Thyroid gland (tissue), 4 donors: ENCODE results near the gene LHX8. TPM values are rescaled to one million over a fixed set of nuclear protein-coding genes. Genes with fewer than 3 reads are reported as not detected.
"Not testable (repeated sequence)": the region's sequence is repeated elsewhere in the genome, so short reads cannot be mapped to it uniquely, and the experiment has no call there.

Experiments used
- DNase-seq, 2 donors: peaks; one replicate each; pipeline ENCODE4 v3.0.0-alpha.2; 2019
- H3K27ac ChIP-seq, 3 donors: fragments of 200-600 bp; sonication (generic); 1 replicate in 2 of 3; 2 replicates in 1 of 3; pipeline ENCODE4 v1.5.1; 2016 to 2019; ENCODE audit warnings: mild to moderate bottlenecking in 1 of 3, moderate library complexity in 1 of 3
- H3K27me3 ChIP-seq: fragments of 200-600 bp; sonication (generic); one replicate; pipeline ENCODE4 v1.5.1; 2019
- H3K36me3 ChIP-seq, 2 donors: fragments of 200-600 bp; sonication (generic); one replicate each; pipeline ENCODE4 v1.5.1; 2016 to 2019
- H3K4me1 ChIP-seq, 2 donors: fragments of 200-600 bp; sonication (generic); one replicate each; pipeline ENCODE4 v1.5.1; 2017 to 2019
- H3K4me3 ChIP-seq, 3 donors: fragments of 200-600 bp; sonication (generic); replicated peaks in 1 of 3; 1 replicate in 2 of 3; 2 replicates in 1 of 3; pipeline ENCODE4 v1.5.1; 2016; ENCODE audit warnings: mild to moderate bottlenecking in 1 of 3
- H3K9me3 ChIP-seq: fragments of 200-600 bp; sonication (generic); one replicate; pipeline ENCODE4 v1.5.1; 2017
- POLR2A ChIP-seq, 2 donors: fragments of 450-650 bp; IDR thresholded peaks; one replicate each; pipeline ENCODE4 v1.6.1; 2017; ENCODE audit warnings: antibody characterized with exemption in 2 of 2, mild to moderate bottlenecking in 2 of 2, moderate library complexity in 1 of 2
- WGBS, 2 donors: methylation state at CpG; one replicate each; pipeline ENCODE4 v1.1.5; 2017; 5-methylcytosine and 5-hydroxymethylcytosine counted together
- intact Hi-C: fragments of 100-400 bp; cut with DNase I; formaldehyde crosslinking; loops from one replicate; pipeline ENCODE4 v1.15.1; 2023
- total RNA-seq, 4 donors: library from RNA; depleted of rRNA; stranded (reverse); fragments of >200 nt; gene quantifications; one replicate each; pipeline ENCODE4 v1.2.3, GENCODE V29; 2016
- TF ChIP-seq, protein P1 (sequence below), 6 experiments: fragments of 200-600 bp in 3 of 6; fragments of 450-650 bp in 3 of 6; sonication (generic) in 3 of 6; IDR thresholded peaks; one replicate each; pipeline ENCODE4 v1.5.1; 2016 to 2019; ENCODE audit warnings: antibody characterized with exemption in 6 of 6, mild to moderate bottlenecking in 2 of 6, inconsistent platforms in 1 of 6, moderate library complexity in 1 of 6

Gene LHX8
- total RNA-seq, 4 donors from 2014 or later: 0.22 to 1.9 (median 0.79) TPM; not detected in 1

DNA sequence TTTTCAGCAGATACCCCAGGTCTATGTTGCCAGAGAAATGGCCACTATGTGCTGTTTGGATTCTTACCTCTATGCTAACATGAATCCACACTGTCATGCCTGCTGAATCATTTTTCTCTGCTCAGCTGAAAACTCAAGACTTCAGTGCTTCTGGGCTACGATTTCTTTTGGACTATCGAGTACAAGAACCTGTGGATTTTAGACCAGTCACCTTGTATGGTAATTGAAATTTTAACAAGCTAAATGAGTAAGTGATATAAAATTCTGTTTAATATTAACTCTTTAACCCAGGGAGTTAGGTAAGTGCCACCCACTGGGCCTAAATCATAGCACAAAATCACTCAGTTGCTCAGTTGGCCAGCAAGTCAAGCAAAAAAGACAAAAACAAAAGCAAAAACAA, 35.8 kb downstream of the LHX8 start:
- intact Hi-C loops: no loop called here

GRCh38 chr1:75170981-75171380, 36.8 kb downstream of the LHX8 start:
- intact Hi-C loops: no loop called here
- Histone ChIP-seq H3K27me3 (no peaks in the 10 kb centered on the region), H3K27ac (no peak overlapping the region), H3K4me3 (no peak overlapping the region), H3K4me1 (no peaks in the 10 kb centered on the region), H3K36me3 (no peaks in the 10 kb centered on the region), H3K9me3 (no peaks in the 10 kb centered on the region)
- no peak for TF ChIP-seq POLR2A (IDR thresholded peaks at IDR 0.05)
- TF ChIP-seq, protein P1, sequence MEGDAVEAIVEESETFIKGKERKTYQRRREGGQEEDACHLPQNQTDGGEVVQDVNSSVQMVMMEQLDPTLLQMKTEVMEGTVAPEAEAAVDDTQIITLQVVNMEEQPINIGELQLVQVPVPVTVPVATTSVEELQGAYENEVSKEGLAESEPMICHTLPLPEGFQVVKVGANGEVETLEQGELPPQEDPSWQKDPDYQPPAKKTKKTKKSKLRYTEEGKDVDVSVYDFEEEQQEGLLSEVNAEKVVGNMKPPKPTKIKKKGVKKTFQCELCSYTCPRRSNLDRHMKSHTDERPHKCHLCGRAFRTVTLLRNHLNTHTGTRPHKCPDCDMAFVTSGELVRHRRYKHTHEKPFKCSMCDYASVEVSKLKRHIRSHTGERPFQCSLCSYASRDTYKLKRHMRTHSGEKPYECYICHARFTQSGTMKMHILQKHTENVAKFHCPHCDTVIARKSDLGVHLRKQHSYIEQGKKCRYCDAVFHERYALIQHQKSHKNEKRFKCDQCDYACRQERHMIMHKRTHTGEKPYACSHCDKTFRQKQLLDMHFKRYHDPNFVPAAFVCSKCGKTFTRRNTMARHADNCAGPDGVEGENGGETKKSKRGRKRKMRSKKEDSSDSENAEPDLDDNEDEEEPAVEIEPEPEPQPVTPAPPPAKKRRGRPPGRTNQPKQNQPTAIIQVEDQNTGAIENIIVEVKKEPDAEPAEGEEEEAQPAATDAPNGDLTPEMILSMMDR (IDR thresholded peaks at IDR 0.05): no peak
- DNase-seq: no peak
- WGBS, 2 donors: 76 to 85% methylated on average over 2 of the region's 2 CpGs

More for the DNA sequence above, 35.8 kb downstream of the LHX8 start:
- no peak for TF ChIP-seq POLR2A (IDR thresholded peaks at IDR 0.05)
- TF ChIP-seq, protein P1 (IDR thresholded peaks at IDR 0.05): no peak
- DNase-seq: no peak
- H3K4me1 ChIP-seq: no peaks in the 10 kb centered on the region
- H3K36me3 ChIP-seq: no peaks in the 10 kb centered on the region
- H3K27ac ChIP-seq: no peak overlapping the region
- no peaks in the 10 kb centered on the region for H3K9me3 ChIP-seq
- no peaks in the 10 kb centered on the region for H3K27me3 ChIP-seq
- 91 to 93% methylated on average over 2 of the region's 2 CpGs for WGBS, 2 donors
- H3K4me3 ChIP-seq: no peak overlapping the region

DNA sequence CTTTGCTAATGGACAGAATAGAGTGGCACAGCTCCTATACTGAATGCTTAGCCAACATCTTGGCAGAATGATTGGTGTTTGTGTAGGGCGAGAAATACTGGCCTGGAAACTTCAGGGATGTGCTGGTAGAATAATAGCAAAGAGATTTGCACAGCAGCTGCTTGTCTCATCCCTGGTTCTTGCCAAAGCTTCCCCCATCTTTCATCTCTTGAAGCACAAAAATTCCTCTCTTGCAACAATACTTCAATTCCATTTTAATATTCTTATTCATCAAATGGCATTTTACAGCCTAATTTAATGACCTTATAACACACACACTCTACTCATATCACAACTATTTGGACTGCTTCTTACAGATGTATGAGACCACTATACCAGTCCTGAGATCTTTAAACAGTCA, 37.7 kb downstream of the LHX8 start:
- Histone ChIP-seq H3K4me1 (no peaks in the 10 kb centered on the region), H3K27ac (no peak overlapping the region), H3K36me3 (no peaks in the 10 kb centered on the region), H3K4me3 (no peak overlapping the region), H3K27me3 (no peaks in the 10 kb centered on the region), H3K9me3 (no peaks in the 10 kb centered on the region)
- WGBS, 2 donors: 82 to 84% methylated on average over 1 of the region's 1 CpG
- TF ChIP-seq POLR2A (IDR thresholded peaks at IDR 0.05): no peak
- TF ChIP-seq, protein P1 (IDR thresholded peaks at IDR 0.05): no peak
- intact Hi-C loops: no loop called here
- DNase-seq: no peak

DNA sequence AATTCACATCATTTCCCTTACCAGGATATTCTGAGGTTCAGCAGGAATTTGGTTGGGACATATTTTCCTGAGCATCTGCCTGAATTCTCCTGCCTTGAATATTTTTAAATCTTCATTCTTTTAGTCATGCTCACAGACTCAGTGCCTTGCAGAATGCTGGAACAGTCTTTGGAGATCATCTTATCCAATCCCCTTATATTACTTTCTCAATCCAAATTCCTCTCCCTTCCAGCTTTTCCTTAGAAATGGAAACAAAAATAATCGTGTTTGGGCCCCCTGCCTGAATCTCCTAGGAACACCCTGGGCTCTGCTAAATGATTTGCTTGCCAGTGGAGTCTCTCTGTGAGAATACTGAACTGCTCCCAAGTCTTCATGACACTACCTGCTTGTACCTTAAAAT, 38.4 kb downstream of the LHX8 start:
- Histone ChIP-seq H3K27ac (no peak overlapping the region), H3K4me1 (no peaks in the 10 kb centered on the region), H3K36me3 (no peaks in the 10 kb centered on the region), H3K27me3 (no peaks in the 10 kb centered on the region), H3K4me3 (no peak overlapping the region), H3K9me3 (no peaks in the 10 kb centered on the region)
- DNase-seq: no peak
- TF ChIP-seq, protein P1 (IDR thresholded peaks at IDR 0.05): no peak
- TF ChIP-seq POLR2A (IDR thresholded peaks at IDR 0.05): no peak
- intact Hi-C loops: no loop called here
- WGBS, 2 donors: 24 to 26% methylated on average over 1 of the region's 1 CpG

DNA sequence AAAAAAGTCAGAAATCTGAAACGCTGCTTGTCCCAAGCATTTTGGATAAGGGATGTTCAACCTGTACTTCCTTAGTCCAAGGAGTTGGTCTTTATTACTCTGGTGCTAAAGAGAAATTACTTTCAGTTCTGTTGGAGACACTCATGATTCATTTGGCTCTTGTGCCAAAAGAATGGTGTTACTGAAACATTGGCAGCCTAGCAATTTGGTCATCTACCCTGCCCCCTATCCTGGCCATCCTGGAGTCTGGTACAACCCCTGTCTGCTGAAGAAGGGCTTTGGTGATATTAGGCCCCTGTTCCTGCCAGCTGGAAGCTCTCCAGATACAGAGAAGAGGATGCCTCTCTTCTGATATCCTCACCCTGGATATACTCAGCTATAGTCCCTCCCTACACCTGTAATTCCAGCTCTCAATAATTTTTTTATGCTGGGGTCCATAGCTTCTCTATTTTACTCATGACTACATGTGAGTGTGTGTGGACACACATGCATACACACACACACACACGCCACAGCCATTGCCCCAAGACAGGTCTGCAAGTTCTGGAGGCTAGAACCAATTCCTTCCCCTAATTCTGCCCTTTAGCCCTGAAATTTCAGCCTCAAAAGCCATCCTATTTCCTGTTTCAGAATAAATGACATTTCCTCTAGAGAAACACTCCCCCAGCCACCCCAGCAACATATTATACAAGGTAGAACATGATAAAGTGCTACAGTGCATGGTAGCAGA, 40.0 kb downstream of the LHX8 start:
- WGBS, 2 donors: 82 to 92% methylated on average over 2 of the region's 2 CpGs
- H3K4me3 ChIP-seq: no peak overlapping the region
- no peaks in the 10 kb centered on the region for H3K36me3 ChIP-seq
- intact Hi-C loops: no loop called here
- TF ChIP-seq POLR2A (IDR thresholded peaks at IDR 0.05): no peak
- TF ChIP-seq, protein P1 (IDR thresholded peaks at IDR 0.05): no peak
- H3K9me3 ChIP-seq: no peaks in the 10 kb centered on the region
- no peaks in the 10 kb centered on the region for H3K27me3 ChIP-seq
- no peak overlapping the region for H3K27ac ChIP-seq
- no peaks in the 10 kb centered on the region for H3K4me1 ChIP-seq
- DNase-seq: no peak

- intact Hi-C loops, H3K36me3 ChIP-seq: not testable (repeated sequence)
- 85 to 91% methylated on average over 13 of the region's 13 CpGs for WGBS, 2 donors
Measured at GRCh38 chr1:75181214-75181955, 47.2 kb downstream of the LHX8 start.

More at GRCh38 chr1:75181214-75181955, 47.2 kb downstream of the LHX8 start:
- H3K27ac ChIP-seq, H3K4me1 ChIP-seq, H3K27me3 ChIP-seq, H3K9me3 ChIP-seq, H3K4me3 ChIP-seq, DNase-seq: not testable (repeated sequence)
